IPS-15b (cell line): ENCODE results near the gene FGF11.

Source experiments
- H3K27me3 ChIP-seq: one replicate; pipeline ENCODE4 v1.6.1; 2013; ENCODE audit warnings: low read length; ENCODE audit not compliant: control insufficient read depth, insufficient read depth
- H3K36me3 ChIP-seq: one replicate; pipeline ENCODE4 v1.6.1; 2013; ENCODE audit warnings: low read length; ENCODE audit not compliant: control insufficient read depth, insufficient read depth
- H3K4me1 ChIP-seq: one replicate; pipeline ENCODE4 v1.6.1; 2013; ENCODE audit warnings: mild to moderate bottlenecking, low read length; ENCODE audit not compliant: control insufficient read depth, insufficient read depth
- H3K4me3 ChIP-seq: one replicate; pipeline ENCODE4 v1.5.1; 2013; ENCODE audit warnings: low read depth, low read length
- H3K9ac ChIP-seq: one replicate; pipeline ENCODE4 v1.6.1; 2013; ENCODE audit warnings: low read depth, mild to moderate bottlenecking, low read length
- H3K9me3 ChIP-seq: one replicate; pipeline ENCODE4 v1.6.1; 2013; ENCODE audit warnings: mild to moderate bottlenecking, low read length; ENCODE audit not compliant: control insufficient read depth, insufficient read depth

FGF11 gene

GRCh38 chr17:7439462-7440112, at the start of gene FGF11:
TSS of gene FGF11 (plus strand) at chr17:7439512. CDS start at chr17:7439621, 109 bp downstream.
- Histone ChIP-seq H3K9ac (peak within 1 kb of the TSS; percentile 92), H3K4me1 (peaks cover 14% of the 10 kb centered on the region), H3K9me3 (no peaks in the 10 kb centered on the region), H3K36me3 (peaks cover 2% of the 10 kb centered on the region), H3K4me3 (peak within 1 kb of the TSS; percentile 87), H3K27me3 (peaks cover 25% of the 10 kb centered on the region)

- Histone ChIP-seq H3K36me3 (peaks cover 17% of the 10 kb centered on the region), H3K4me1 (no peaks in the 10 kb centered on the region), H3K27me3 (no peaks in the 10 kb centered on the region), H3K9me3 (no peaks in the 10 kb centered on the region), H3K9ac (no peak overlapping the region), H3K4me3 (no peak overlapping the region)
Observed at GRCh38 chr17:7389924-7390910, 49.1 kb upstream of the FGF11 start.

GRCh38 chr17:7391307-7391706, 48.0 kb upstream of the FGF11 start:
- no peaks in the 10 kb centered on the region for H3K9me3 ChIP-seq
- H3K36me3 ChIP-seq: peaks cover 17% of the 10 kb centered on the region

DNA sequence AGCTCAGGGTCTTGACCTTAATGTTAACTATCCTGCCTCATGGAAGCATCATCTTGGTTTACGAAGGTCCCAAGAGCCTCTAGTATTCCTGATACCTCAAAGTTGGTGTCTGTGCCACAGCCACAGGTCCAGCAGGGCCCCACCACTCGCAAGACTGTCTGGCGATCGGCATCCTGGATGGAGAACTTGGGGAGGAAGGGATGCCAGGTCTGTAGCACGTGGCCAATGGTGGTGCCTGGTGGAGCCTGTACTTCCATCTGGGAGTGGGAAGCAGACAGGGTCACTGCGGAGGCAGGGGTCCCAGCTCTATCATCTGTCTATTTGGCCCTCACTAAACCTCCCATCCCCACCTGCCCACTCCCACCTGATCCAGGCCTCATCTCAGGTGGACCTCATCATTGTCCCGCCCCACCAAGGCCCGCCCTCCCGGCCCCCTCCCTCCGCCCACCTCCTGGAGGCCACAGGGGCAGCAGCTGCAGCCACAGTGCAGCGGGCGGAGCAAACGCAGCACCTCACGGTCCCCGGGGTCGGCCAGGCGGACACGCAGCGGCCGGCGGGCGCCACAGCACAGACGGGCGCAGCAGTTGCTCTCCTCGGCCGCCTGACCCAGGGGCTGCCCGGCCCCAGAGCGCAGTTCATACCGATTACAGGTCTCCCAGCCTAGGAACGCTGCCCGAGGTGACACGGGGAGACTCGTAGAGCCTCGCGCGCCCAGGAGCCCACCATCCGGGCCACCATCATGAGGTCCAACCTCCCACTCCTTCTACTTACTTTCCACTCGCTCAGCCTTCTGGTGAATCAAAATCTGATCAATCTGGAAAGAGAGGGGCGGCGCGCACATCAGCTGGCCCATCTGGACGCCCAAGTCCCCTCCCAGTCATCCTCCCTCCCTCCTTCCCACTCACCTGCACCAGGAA, 46.4 kb upstream of the FGF11 start:
- no peaks in the 10 kb centered on the region for H3K9me3 ChIP-seq
- H3K9ac ChIP-seq: no peak overlapping the region
- peaks cover 2% of the 10 kb centered on the region for H3K27me3 ChIP-seq
- peak overlapping the region; percentile 81 for H3K4me3 ChIP-seq
- H3K36me3 ChIP-seq: peaks cover 17% of the 10 kb centered on the region
- H3K4me1 ChIP-seq: no peaks in the 10 kb centered on the region

More at GRCh38 chr17:7391307-7391706, 48.0 kb upstream of the FGF11 start:
- no peak overlapping the region for H3K4me3 ChIP-seq
- H3K9ac ChIP-seq: no peak overlapping the region
- H3K27me3 ChIP-seq: peaks cover 2% of the 10 kb centered on the region
- H3K4me1 ChIP-seq: no peaks in the 10 kb centered on the region

GRCh38 chr17:7393613-7394451, 45.5 kb upstream of the FGF11 start:
- Histone ChIP-seq H3K4me3 (peak overlapping the region; percentile 81), H3K36me3 (peaks cover 17% of the 10 kb centered on the region), H3K27me3 (peaks cover 2% of the 10 kb centered on the region), H3K9me3 (no peaks in the 10 kb centered on the region), H3K4me1 (no peaks in the 10 kb centered on the region), H3K9ac (no peak overlapping the region)

- H3K4me1 ChIP-seq: no peaks in the 10 kb centered on the region
- H3K4me3 ChIP-seq: peak within 1 kb of the TSS; percentile 81
- peaks cover 13% of the 10 kb centered on the region for H3K36me3 ChIP-seq
- H3K9ac ChIP-seq: no peak within 1 kb of the TSS
- H3K27me3 ChIP-seq: peaks cover 2% of the 10 kb centered on the region
- no peaks in the 10 kb centered on the region for H3K9me3 ChIP-seq
Observed at GRCh38 chr17:7394452-7395191, 44.7 kb upstream of the FGF11 start, which contains the start of gene PLSCR3. TSS of gene PLSCR3 (minus strand) at chr17:7394525. CDS start at chr17:7394110, 415 bp downstream.

DNA sequence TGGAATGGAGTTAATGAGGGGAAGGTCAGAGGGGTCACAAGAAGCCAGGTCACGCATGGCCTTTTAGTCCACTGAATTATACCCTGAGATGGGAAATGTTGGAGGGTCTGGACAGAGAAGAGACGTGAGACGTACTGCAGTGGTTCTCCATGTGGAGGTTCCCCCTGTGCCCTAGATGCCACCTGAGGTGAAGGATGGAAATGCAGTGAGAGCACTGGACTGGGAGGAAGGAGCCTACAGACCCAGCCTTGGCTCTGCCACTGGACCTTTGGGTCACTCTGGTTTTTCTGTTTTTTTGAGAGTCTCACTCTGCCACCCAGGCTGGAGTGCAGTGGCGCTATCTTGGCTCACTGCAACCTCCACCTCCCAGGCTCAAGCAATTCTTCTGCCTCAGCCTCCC, 43.2 kb upstream of the FGF11 start:
- Histone ChIP-seq H3K9me3 (no peaks in the 10 kb centered on the region), H3K4me1 (no peaks in the 10 kb centered on the region), H3K27me3 (peaks cover 2% of the 10 kb centered on the region), H3K4me3 (no peak overlapping the region), H3K36me3 (peaks cover under 1% of the 10 kb centered on the region), H3K9ac (no peak overlapping the region)

DNA sequence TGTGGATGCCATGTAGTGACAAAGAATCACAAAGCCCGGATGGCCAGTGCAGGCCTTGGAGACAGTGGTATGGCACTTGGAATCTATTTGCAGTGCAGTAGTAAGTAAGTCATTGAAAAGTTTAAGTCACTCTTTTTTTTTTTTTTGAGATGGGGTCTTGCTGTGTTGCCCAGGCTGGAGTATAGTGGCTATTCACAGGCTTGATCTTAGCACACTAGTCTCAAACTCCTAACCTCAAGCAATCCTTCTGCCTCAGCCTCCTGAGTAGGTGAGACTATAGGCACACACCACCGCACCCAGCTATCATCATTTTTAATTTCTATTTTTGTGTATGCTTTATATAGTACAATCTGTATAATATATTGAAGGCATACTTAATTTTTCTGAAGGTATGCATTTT, 40.7 kb upstream of the FGF11 start:
- no peaks in the 10 kb centered on the region for H3K9me3 ChIP-seq
- no peaks in the 10 kb centered on the region for H3K4me1 ChIP-seq

DNA sequence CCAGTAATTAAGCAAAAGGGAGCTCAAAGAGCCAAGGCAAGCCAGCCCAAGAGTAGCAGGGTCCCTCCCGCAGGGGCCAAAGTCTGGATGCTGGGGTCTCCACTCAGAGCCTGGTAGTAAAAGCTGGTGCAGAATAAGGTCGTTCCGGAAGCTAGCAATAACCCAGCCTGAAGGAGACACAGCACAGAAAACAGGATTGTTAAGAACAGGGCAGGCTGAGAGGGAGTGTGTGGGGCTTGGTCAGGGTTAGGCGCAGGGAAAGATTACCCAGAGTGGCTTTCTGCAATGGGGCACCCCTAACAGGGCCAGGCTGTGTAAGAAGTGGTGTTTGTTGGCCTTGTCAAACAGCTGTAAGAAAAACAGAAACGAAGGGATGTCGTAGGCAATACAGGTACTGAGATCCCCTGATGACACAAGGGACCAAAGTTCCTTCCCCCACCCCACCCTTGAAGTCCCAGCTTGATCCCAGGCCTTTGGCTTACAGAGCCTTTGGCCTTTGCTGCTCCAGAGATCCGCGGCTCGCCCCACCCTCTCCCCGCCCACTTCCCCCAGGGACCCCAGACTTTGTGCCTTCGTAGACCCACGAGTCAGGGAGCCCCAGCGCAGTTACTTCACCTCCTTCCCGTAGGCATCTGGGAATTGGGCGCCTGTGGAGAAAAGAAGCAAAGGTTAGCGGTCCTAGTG, 36.1 kb upstream of the FGF11 start:
- peaks cover 3% of the 10 kb centered on the region for H3K36me3 ChIP-seq
- peak overlapping the region; percentile 9 for H3K9ac ChIP-seq
- no peaks in the 10 kb centered on the region for H3K9me3 ChIP-seq
- H3K4me3 ChIP-seq: peak overlapping the region; percentile 83
- peaks cover 4% of the 10 kb centered on the region for H3K4me1 ChIP-seq
- H3K27me3 ChIP-seq: peaks cover 2% of the 10 kb centered on the region

More for the DNA sequence above, 40.7 kb upstream of the FGF11 start:
- H3K36me3 ChIP-seq: no peaks in the 10 kb centered on the region
- H3K4me3 ChIP-seq: no peak overlapping the region
- H3K27me3 ChIP-seq: peaks cover 2% of the 10 kb centered on the region
- H3K9ac ChIP-seq: no peak overlapping the region

DNA sequence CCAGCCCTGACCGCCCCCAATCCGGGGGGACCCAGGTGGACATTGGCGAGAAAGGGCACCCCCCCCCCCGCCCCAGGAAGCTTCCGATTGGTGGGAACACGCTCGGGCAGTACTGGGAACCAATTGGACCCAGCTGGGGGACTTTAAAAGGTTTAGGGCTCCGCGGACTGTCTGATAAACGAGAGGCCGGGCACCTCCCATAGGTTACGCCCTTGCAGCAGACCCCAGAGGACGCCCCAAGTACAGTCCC, 35.7 kb upstream of the FGF11 start:
- H3K9ac ChIP-seq: no peak overlapping the region
- H3K9me3 ChIP-seq: no peaks in the 10 kb centered on the region
- peak overlapping the region; percentile 83 for H3K4me3 ChIP-seq
- H3K27me3 ChIP-seq: peaks cover 2% of the 10 kb centered on the region
- peaks cover 5% of the 10 kb centered on the region for H3K4me1 ChIP-seq
- peaks cover 6% of the 10 kb centered on the region for H3K36me3 ChIP-seq
